Activated CD4-positive, alpha-beta T cell treated with anti-CD3 and anti-CD28 coated beads for 36 hours (primary cell): Measurements from ENCODE around the gene PFDN1. TPM values are rescaled to one million over a fixed set of nuclear protein-coding genes. Genes with fewer than 3 reads are reported as not detected.

ENCODE experiments used
- ATAC-seq: fragments of 200-7000 bp; cut with Tn5 transposase; one replicate; pipeline ENCODE4 v1.10.0; 2021; ENCODE audit warnings: mild to moderate bottlenecking, moderate library complexity
- CTCF ChIA-PET: fragments of 350-600 bp; sonication (Branson Sonifier 250); formaldehyde crosslinking; loops from one replicate; lab custom pipeline; 2021; ENCODE audit warnings: antibody characterized with exemption; lab: Charles Lee
- POLR2A ChIA-PET: fragments of 350-600 bp; sonication (Branson Sonifier 250); formaldehyde crosslinking; loops from one replicate; lab custom pipeline; 2021; ENCODE audit warnings: antibody characterized with exemption, inconsistent platforms; lab: Charles Lee
- DNase-seq: peaks from one replicate; pipeline ENCODE4 v3.0.0-alpha.2; 2020
- H3K27ac Mint-ChIP-seq: one replicate; pipeline ENCODE4 v1.8.0; 2021; ENCODE audit warnings: mixed read lengths
- H3K27me3 Mint-ChIP-seq: one replicate; pipeline ENCODE4 v1.8.0; 2021; ENCODE audit warnings: mixed read lengths
- H3K36me3 Mint-ChIP-seq: one replicate; pipeline ENCODE4 v1.8.0; 2021; ENCODE audit warnings: low read depth, mixed read lengths
- H3K4me1 Mint-ChIP-seq: one replicate; pipeline ENCODE4 v1.8.0; 2021; ENCODE audit warnings: mixed read lengths
- H3K4me3 Mint-ChIP-seq: one replicate; pipeline ENCODE4 v1.8.0; 2021; ENCODE audit warnings: mild to moderate bottlenecking, moderate library complexity, mixed read lengths
- H3K9me3 Mint-ChIP-seq: one replicate; pipeline ENCODE4 v1.8.0; 2021; ENCODE audit warnings: low read depth, mixed read lengths
- intact Hi-C, 2 experiments: fragments of 100-400 bp; cut with DNase I in 1 of 2; cut with micrococcal nuclease in 1 of 2; formaldehyde crosslinking; loops; one replicate each; pipeline versions ENCODE4 v1.14.2 to v1.15.1; 2022 to 2024; cut with DNase I, micrococcal nuclease
- total RNA-seq, 2 experiments: library from RNA; stranded (reverse); gene quantifications; one replicate each; pipeline ENCODE4 v1.2.3, GENCODE V29; 2021

Gene PFDN1
- total RNA-seq, 2 experiments from 2014 or later, result 52.6 to 63.2 TPM

DNA sequence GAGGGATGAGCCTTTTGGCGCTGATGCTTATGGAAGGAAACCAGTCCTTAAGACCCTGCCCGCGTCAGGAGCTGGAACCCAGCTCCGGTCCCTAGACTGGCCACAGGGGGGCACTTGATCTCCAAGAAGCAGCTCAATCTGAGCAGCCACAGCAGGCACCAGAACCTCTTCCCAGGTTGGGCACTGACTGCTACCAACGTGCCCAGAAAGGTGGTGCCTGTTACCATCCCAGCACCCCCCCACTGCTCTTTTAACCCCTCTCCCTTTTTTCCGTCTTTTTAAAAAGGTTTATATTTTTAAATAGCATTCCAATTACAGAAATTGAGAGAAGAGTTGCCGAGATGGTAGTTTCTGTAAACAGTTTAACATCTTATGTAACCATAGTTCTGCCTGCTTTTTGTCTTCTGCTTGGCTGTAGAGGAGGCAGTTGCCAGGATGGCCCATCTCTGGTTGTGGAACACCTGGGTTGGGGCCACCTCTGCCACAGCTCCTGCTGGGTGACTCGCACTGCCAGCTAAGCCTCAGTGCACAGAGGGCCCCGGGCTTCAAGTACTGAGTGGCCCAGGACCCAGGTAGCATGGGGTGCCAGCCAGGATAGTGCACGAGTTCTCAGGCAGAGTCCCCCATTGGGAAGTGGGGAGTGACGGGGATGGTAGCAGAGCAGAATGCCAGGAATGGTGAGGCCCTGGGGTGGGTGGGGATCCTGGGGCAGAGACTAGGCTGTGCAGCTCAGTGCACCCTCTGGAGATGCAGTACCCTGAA, 62.8 kb downstream of the PFDN1 start:
- ATAC-seq (peak; percentile 80), DNase-seq (peak; percentile 84)
- intact Hi-C loops, result loop anchor here (1.0 to 5.0 kb wide), 4 partner anchors 111 to 482 kb away; partner anchors contain the start of gene TMCO6 (in 1 of the 2)
- Mint-ChIP-seq H3K36me3 (peaks cover 8% of the 10 kb centered on the region), H3K27me3 (no peaks in the 10 kb centered on the region), H3K4me1 (peaks cover 8% of the 10 kb centered on the region), H3K9me3 (no peaks in the 10 kb centered on the region), H3K4me3 (no peak overlapping the region), H3K27ac (no peak overlapping the region)
- CTCF ChIA-PET, result interaction anchor here (0.6 to 21.0 kb wide), 33 partner anchors 9 to 469 kb away, joined by 3 to 616 read pairs (median 4); partner anchors contain the start of genes HBEGF, PFDN1 and SLC4A9
- POLR2A ChIA-PET, result interaction anchor here (0.5 to 0.6 kb wide), 2 partner anchors 468 to 486 kb away, joined by 3 read pairs; no protein-coding TSS in a partner anchor

DNA sequence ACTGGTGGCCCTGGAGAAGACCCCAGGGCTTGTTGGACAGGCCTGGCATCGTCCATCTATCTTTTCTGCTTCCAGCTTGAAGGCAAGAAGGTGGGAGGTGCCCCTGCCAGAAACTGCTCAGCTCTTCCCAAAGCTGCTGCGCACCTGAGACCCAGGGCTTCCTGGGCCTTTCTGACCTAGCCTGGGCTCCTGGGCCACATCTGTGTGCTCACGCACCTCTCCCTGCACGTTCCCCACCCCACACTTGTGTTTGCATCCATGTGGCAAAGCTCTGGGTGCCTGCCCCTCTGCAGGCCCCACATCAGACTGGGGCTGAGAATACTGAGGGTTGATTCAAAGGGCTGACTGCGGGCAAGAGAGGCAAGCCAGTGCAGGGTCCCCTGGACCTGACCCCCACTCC, 63.4 kb downstream of the PFDN1 start:
- ChIA-PET POLR2A (interaction anchor here (0.5 kb wide), 1 partner anchor 469 kb away, joined by 3 read pairs; no protein-coding TSS in a partner anchor), CTCF (interaction anchor here (0.6 to 21.0 kb wide), 26 partner anchors 9 to 254 kb away, joined by 3 to 616 read pairs (median 4); partner anchors contain the start of genes HBEGF, PFDN1 and SLC4A9)
- intact Hi-C loops, result no loop called here
- DNase-seq (no peak), ATAC-seq (no peak)
- H3K4me3 Mint-ChIP-seq, result no peak overlapping the region
- H3K9me3 Mint-ChIP-seq, result no peaks in the 10 kb centered on the region
- peaks cover 2% of the 10 kb centered on the region for H3K36me3 Mint-ChIP-seq
- H3K27ac Mint-ChIP-seq, result no peak overlapping the region
- H3K27me3 Mint-ChIP-seq, result no peaks in the 10 kb centered on the region
- H3K4me1 Mint-ChIP-seq, result peaks cover 2% of the 10 kb centered on the region

DNA sequence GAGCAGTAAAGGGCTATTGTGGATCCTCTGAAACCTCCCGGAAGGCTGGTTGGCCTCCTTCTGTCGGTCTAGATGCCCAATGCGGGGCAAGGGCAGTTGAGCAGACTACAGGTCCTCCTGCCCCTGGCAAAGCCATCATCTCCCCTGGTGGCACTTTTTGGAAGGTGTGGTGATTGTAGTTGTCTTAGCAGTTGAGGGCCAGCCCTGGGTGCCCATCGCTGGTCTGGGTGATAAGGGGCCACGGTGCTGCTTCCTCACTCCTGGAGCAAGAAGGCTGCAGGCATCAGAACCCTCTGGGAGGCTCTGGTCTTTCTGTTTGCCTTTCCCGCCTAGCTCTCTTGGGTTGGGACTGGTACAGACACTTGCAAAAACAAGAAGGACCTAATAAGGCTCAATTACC, 64.1 kb downstream of the PFDN1 start:
- H3K27ac Mint-ChIP-seq, result no peak overlapping the region
- DNase-seq, result no peak
- H3K4me1 Mint-ChIP-seq, result peaks cover 2% of the 10 kb centered on the region
- CTCF ChIA-PET, result interaction anchor here (1.1 to 21.0 kb wide), 7 partner anchors 12 to 288 kb away, joined by 3 to 616 read pairs (median 4); partner anchors contain the start of genes HBEGF and PFDN1
- no peaks in the 10 kb centered on the region for H3K27me3 Mint-ChIP-seq
- H3K9me3 Mint-ChIP-seq, result no peaks in the 10 kb centered on the region
- no peak overlapping the region for H3K4me3 Mint-ChIP-seq
- intact Hi-C loops, result no loop called here
- no peaks in the 10 kb centered on the region for H3K36me3 Mint-ChIP-seq
- POLR2A ChIA-PET, result no interaction called here
- no peak for ATAC-seq

DNA sequence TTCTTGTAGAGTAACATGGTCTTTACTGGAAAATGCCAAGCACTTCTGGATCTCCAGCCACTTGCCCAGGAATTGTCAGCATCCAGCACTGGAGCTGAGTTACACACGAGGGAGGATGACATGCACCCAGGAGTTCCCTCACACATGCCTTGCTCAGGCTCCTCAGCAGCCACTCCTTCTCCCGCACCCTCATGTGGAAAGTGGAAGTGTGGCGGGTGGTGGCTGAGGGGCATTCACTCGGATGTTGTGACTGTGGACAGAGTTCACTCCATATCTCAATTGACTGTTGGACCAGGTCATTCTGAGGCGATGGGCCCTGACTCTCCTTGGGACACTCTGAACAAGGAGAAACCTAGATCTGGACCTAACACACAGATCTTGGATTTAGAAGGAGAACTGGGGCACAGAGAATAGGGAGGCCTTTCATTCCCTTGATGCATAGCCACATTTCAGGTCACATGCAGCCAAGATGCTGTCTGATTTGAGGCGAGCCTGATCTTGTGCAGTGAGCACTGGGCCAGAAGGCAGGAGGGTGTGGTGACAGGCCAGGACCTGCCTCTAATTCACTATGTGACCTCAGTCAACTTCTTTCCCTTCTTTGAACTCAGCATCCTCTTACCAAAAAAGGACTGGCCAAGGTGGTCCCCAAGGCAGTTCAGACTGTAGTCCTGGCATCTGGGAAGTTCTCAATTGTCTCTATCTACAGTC, 65.9 kb downstream of the PFDN1 start:
- Mint-ChIP-seq H3K9me3 (no peaks in the 10 kb centered on the region), H3K27ac (no peak overlapping the region)
- intact Hi-C loops, result no loop called here

DNA sequence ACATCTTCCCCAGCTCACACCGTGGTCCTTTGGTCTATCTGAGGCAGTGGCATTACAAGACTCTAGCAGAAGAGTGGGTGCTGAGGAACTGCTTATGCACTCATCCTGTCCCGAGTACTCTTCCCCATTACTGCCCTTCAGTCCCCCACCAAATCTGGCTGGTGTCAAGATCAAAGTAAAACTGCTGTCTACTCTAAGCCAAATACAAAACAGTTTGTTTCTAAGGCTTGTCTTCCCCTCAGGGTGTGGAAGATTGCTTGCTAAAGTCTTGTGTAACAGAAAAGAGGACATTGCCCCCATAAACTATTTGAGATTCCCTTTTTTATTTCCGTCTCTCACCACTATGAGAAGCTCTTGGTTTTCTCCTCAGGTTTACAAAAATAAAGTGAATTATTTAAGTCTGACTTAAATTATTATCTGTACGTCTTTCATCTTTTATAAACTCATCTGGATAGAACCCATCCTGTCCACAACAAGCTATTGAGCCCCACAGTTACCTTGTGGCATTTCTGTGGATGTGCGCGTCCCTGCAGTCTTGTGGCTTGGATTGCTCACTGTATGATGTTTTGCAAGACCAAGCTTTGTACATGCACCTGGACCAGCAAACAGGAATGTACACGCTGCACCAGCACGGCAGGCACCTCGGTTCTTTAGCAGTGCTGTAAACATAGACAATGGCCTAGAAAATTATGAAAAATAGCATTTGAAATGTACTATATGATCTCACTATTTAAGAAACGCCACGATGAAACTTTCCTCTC, 66.9 kb downstream of the PFDN1 start:
- Mint-ChIP-seq H3K9me3 (no peaks in the 10 kb centered on the region), H3K27ac (no peak overlapping the region), H3K27me3 (no peaks in the 10 kb centered on the region), H3K4me3 (no peak overlapping the region), H3K4me1 (peaks cover 2% of the 10 kb centered on the region), H3K36me3 (no peaks in the 10 kb centered on the region)
- CTCF ChIA-PET, result interaction anchor here (0.6 to 21.0 kb wide), 7 partner anchors 8 to 127 kb away, joined by 3 to 616 read pairs (median 3); partner anchors contain the start of gene HBEGF
- ATAC-seq (no peak), DNase-seq (no peak)
- intact Hi-C loops, result no loop called here
- POLR2A ChIA-PET, result no interaction called here

More for the DNA sequence above, 65.9 kb downstream of the PFDN1 start:
- DNase-seq, result no peak
- H3K27me3 Mint-ChIP-seq, result no peaks in the 10 kb centered on the region
- peaks cover 2% of the 10 kb centered on the region for H3K4me1 Mint-ChIP-seq
- no peak for ATAC-seq
- POLR2A ChIA-PET, result no interaction called here
- CTCF ChIA-PET, result interaction anchor here (0.6 to 21.0 kb wide), 6 partner anchors 12 to 290 kb away, joined by 3 to 616 read pairs (median 3); partner anchors contain the start of gene HBEGF
- H3K36me3 Mint-ChIP-seq, result no peaks in the 10 kb centered on the region
- H3K4me3 Mint-ChIP-seq, result no peak overlapping the region

DNA sequence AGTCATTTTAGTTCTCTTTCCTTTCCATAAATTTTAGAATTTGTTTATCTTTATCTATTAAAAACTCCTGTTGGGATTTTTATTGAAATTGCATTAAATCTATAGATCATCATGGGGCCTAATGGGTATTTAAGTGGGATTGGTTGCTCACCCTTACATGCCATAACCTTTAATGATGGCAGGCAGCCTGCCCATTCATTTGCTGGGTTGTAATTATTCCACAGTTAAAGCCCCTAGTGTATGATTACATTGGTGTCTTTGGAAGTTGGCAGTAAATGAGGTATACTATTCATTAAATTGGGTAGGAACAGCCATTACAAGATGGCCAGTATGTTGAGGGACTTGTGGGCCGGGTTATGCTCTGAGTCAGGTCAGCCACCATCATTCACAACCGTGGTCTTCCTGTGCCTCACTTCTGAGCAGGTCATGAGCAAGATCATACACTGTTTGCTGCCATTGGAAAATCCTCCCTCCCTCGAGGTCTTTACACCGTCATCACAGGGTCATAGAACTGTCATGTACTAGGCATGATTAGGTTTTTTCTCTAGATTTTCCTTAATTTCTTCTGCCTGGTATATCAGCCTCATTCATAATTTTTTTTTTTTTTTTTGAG, 68.4 kb downstream of the PFDN1 start:
- H3K27ac Mint-ChIP-seq, result no peak overlapping the region

DNA sequence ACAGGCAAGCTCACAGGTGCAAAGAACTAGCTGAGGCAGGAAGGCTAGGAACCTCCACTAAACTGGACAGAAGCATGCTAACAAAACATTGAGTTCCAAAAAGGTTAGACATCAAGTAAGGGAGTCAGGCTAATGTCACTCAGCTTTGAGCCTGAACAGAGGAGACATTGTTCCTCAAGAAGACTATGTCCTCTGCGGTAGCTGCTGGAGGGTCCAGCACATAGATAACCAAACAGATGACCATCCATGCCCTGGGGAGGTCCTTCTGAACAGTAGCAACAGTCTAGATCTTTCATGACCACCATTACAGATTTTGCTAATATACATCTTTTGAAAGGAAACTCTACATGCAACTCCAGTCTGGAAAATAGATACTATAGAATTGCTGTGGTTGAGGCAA, 70.2 kb downstream of the PFDN1 start:
- ChIA-PET CTCF (interaction anchor here (0.6 to 3.5 kb wide), 4 partner anchors 8 to 519 kb away, joined by 3 to 11 read pairs (median 6); no protein-coding TSS in a partner anchor), POLR2A (no interaction called here)
- Mint-ChIP-seq H3K9me3 (no peaks in the 10 kb centered on the region), H3K36me3 (no peaks in the 10 kb centered on the region), H3K27me3 (no peaks in the 10 kb centered on the region), H3K4me1 (no peaks in the 10 kb centered on the region), H3K4me3 (no peak overlapping the region), H3K27ac (no peak overlapping the region)
- intact Hi-C loops, result no loop called here
- ATAC-seq (no peak), DNase-seq (no peak)

More for the DNA sequence above, 68.4 kb downstream of the PFDN1 start:
- no peaks in the 10 kb centered on the region for H3K36me3 Mint-ChIP-seq
- H3K9me3 Mint-ChIP-seq, result no peaks in the 10 kb centered on the region
- H3K4me3 Mint-ChIP-seq, result no peak overlapping the region
- intact Hi-C loops, result no loop called here
- ChIA-PET CTCF (interaction anchor here (0.6 to 2.5 kb wide), 4 partner anchors 10 to 152 kb away, joined by 3 to 9 read pairs (median 4); no protein-coding TSS in a partner anchor), POLR2A (no interaction called here)
- no peaks in the 10 kb centered on the region for H3K27me3 Mint-ChIP-seq
- ATAC-seq (no peak), DNase-seq (no peak)
- no peaks in the 10 kb centered on the region for H3K4me1 Mint-ChIP-seq

DNA sequence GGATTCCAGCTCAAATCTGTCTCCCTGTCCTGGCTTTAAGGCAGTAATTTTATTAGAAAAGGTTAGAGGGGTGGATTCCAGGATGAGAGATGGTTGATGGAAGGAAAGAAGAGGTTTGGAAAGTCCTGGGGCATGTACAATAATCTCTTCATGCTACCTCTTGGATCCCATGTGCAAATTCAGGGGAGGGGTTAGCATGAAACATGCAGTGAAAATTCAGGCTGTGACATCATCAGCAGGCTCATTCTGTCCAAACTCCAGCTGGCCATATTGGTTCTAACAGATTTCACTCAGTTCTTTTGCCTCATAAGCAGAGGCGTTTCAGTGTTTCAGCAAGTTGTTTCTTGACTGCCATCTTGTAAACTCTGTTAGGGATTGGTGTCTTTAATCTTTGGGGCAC, 72.5 kb downstream of the PFDN1 start:
- ATAC-seq (no peak), DNase-seq (no peak)
- H3K27me3 Mint-ChIP-seq, result no peaks in the 10 kb centered on the region
- POLR2A ChIA-PET, result no interaction called here
- no peaks in the 10 kb centered on the region for H3K36me3 Mint-ChIP-seq
- intact Hi-C loops, result no loop called here
- CTCF ChIA-PET, result interaction anchor here (0.6 to 3.5 kb wide), 6 partner anchors 10 to 771 kb away, joined by 3 to 11 read pairs (median 3); no protein-coding TSS in a partner anchor
- no peak overlapping the region for H3K27ac Mint-ChIP-seq
- H3K9me3 Mint-ChIP-seq, result no peaks in the 10 kb centered on the region
- no peak overlapping the region for H3K4me3 Mint-ChIP-seq
- no peaks in the 10 kb centered on the region for H3K4me1 Mint-ChIP-seq

DNA sequence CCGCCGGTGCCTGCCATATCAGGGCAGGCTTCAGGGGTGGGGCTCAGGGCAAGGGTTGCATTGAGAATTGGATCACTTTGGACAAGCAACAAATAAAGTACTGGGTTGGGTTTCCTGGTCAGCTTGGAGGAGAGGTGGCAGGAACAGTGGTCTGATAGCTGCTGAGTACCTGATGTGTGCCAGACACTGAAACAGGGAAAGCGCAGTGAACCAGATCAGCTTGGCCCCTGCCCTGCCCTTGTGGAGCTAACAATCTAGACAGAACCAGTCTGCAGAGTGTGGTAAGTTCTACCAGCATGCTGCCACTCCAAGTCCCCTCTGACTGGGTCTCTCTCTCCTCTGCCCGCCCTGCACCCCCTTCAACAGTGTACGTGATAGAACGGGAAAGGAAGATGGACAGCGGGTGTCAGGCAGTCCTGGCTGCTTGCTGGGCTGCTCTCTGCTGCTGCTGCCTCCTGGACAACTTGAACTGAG, 74.5 kb downstream of the PFDN1 start:
- H3K9me3 Mint-ChIP-seq, result no peaks in the 10 kb centered on the region
- CTCF ChIA-PET, result interaction anchor here (0.6 to 1.1 kb wide), 2 partner anchors 16 to 782 kb away, joined by 3 to 4 read pairs; no protein-coding TSS in a partner anchor
- DNase-seq (no peak), ATAC-seq (no peak)
- intact Hi-C loops, result no loop called here
- no peak overlapping the region for H3K27ac Mint-ChIP-seq
- POLR2A ChIA-PET, result no interaction called here
- no peaks in the 10 kb centered on the region for H3K4me1 Mint-ChIP-seq
- H3K4me3 Mint-ChIP-seq, result no peak overlapping the region
- no peaks in the 10 kb centered on the region for H3K27me3 Mint-ChIP-seq
- H3K36me3 Mint-ChIP-seq, result no peaks in the 10 kb centered on the region

DNA sequence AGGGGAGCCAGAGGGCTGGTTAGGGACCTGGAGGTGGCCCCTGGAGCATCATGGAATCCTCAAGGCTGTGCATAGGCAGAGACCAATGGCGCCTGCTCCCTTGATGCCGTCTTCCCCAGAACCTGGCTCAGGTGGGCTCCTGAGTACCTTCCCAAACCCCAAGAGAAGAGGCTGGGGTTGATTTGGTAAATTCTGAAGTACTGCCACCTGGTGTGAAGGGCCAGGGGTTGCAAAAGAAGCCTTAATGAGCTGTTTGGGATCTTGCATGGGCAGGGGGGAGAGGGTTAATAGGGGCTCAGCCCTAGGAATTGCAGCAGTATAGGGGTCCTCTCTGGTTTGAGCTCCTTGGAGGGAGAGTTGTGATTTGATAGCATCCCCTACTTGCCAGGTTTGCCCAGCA, 75.9 kb downstream of the PFDN1 start:
- no peak for ATAC-seq
- DNase-seq, result no peak
- Mint-ChIP-seq H3K4me3 (no peak overlapping the region), H3K36me3 (no peaks in the 10 kb centered on the region), H3K9me3 (no peaks in the 10 kb centered on the region), H3K4me1 (peaks cover 5% of the 10 kb centered on the region), H3K27ac (no peak overlapping the region), H3K27me3 (no peaks in the 10 kb centered on the region)
- intact Hi-C loops, result no loop called here
- POLR2A ChIA-PET, result no interaction called here
- CTCF ChIA-PET, result interaction anchor here (0.7 to 0.8 kb wide), 2 partner anchors 17 to 53 kb away, joined by 3 read pairs; no protein-coding TSS in a partner anchor
